Subcutaneous adipose tissue (tissue), 4 donors: ENCODE data around the gene SLC26A2. TPM values are rescaled to one million over a fixed set of nuclear protein-coding genes. Genes with fewer than 3 reads are reported as not detected.

ENCODE experiments used
- CTCF ChIP-seq: fragments of 450-650 bp; IDR thresholded peaks from one replicate; pipeline ENCODE4 v1.5.1; 2016; ENCODE audit warnings: low read depth, mild to moderate bottlenecking, control low read depth, antibody characterized with exemption, moderate library complexity
- total RNA-seq, 4 donors: library from RNA; depleted of rRNA; stranded (reverse); fragments of >200 nt; gene quantifications; one replicate each; pipeline ENCODE4 v1.1.0, GENCODE V29; 2016

Gene SLC26A2
- total RNA-seq, 4 donors from 2014 or later: 11.4 to 16.6 (median 12.7) TPM

- TF ChIP-seq CTCF: no peak
Observed at GRCh38 chr5:149979896-149980295, 19.3 kb downstream of the SLC26A2 start.

- TF ChIP-seq CTCF: no peak
Observed at GRCh38 chr5:149981206-149981605, 20.6 kb downstream of the SLC26A2 start.

GRCh38 chr5:149982505-149982904 is 21.9 kb downstream of the SLC26A2 start:
- TF ChIP-seq CTCF: no peak

- TF ChIP-seq CTCF: no peak
Observed at GRCh38 chr5:149988126-149988525, 27.6 kb downstream of the SLC26A2 start.

GRCh38 chr5:149990518-149991376 is 30.2 kb downstream of the SLC26A2 start:
- TF ChIP-seq CTCF: no peak

GRCh38 chr5:149993471-149993870 is 32.9 kb downstream of the SLC26A2 start:
- no peak for TF ChIP-seq CTCF

- no peak for TF ChIP-seq CTCF
Observed at GRCh38 chr5:149995385-149996204, 35.0 kb downstream of the SLC26A2 start.
